Measurements from ENCODE around the gene PACSIN1. TPM values are rescaled to one million over a fixed set of nuclear protein-coding genes. Genes with fewer than 3 reads are reported as not detected.

The PACSIN1 gene
- polyA plus RNA-seq, 1 donor from 2014 or later, result 3.1 TPM

- Histone ChIP-seq H4K20me1 (ENCODE audit: insufficient read depth) (no peaks in the 10 kb centered on the region), H3F3A (ENCODE audit: insufficient read depth, low read length, poor library complexity, severe bottlenecking) (no peaks in the 10 kb centered on the region), H3K79me2 (replicated peaks; ENCODE audit: insufficient read depth, low read length) (no peaks in the 10 kb centered on the region), H3K4me3 (ENCODE audit: low read length) (peak overlapping the region; percentile 67), H2AFZ (ENCODE audit: low read depth, low read length) (no peak overlapping the region), H3K27ac (ENCODE audit: low read length) (peak overlapping the region; percentile 75), H3K27me3 (ENCODE audit: insufficient read depth, low read depth, low read length) (no peaks in the 10 kb centered on the region), H3K9me3 (ENCODE audit: low read length) (no peaks in the 10 kb centered on the region), H3K36me3 (ENCODE audit: insufficient read depth, low read length) (no peaks in the 10 kb centered on the region), H3K9me2 (ENCODE audit: insufficient read depth, low read length) (no peaks in the 10 kb centered on the region), H3K9ac (ENCODE audit: low read length) (peak overlapping the region; percentile 77), H3K4me2 (ENCODE audit: low read length) (peak overlapping the region; percentile 8)
- TF ChIP-seq REST (IDR thresholded peaks at IDR 0.05; ENCODE audit: borderline replicate concordance) (no peak), CTCF (IDR thresholded peaks at IDR 0.05; ENCODE audit: poor library complexity, severe bottlenecking) (no peak)
Observed at GRCh38 chr6:34514112-34514511, 48.2 kb downstream of the PACSIN1 start.

GRCh38 chr6:34514593-34515472 is 49.0 kb downstream of the PACSIN1 start:
- Histone ChIP-seq H2AFZ (ENCODE audit: low read depth, low read length) (peak overlapping the region; percentile 62), H3K9ac (ENCODE audit: low read length) (peak overlapping the region; percentile 77), H4K20me1 (ENCODE audit: insufficient read depth) (no peaks in the 10 kb centered on the region), H3F3A (ENCODE audit: insufficient read depth, low read length, poor library complexity, severe bottlenecking) (no peaks in the 10 kb centered on the region), H3K27ac (ENCODE audit: low read length) (peak overlapping the region; percentile 75), H3K27me3 (ENCODE audit: insufficient read depth, low read depth, low read length) (no peaks in the 10 kb centered on the region), H3K9me2 (ENCODE audit: insufficient read depth, low read length) (no peaks in the 10 kb centered on the region), H3K36me3 (ENCODE audit: insufficient read depth, low read length) (no peaks in the 10 kb centered on the region), H3K4me2 (ENCODE audit: low read length) (peak overlapping the region; percentile 77), H3K4me3 (ENCODE audit: low read length) (peak overlapping the region; percentile 67), H3K79me2 (replicated peaks; ENCODE audit: insufficient read depth, low read length) (no peaks in the 10 kb centered on the region), H3K9me3 (ENCODE audit: low read length) (no peaks in the 10 kb centered on the region)
- TF ChIP-seq REST (IDR thresholded peaks at IDR 0.05; ENCODE audit: borderline replicate concordance), result no peak
- peak; percentile 52 for TF ChIP-seq CTCF (IDR thresholded peaks at IDR 0.05; ENCODE audit: poor library complexity, severe bottlenecking)
- TF ChIP-seq POLR2AphosphoS5 (IDR thresholded peaks at IDR 0.05), result peak; percentile 79
- peak; percentile 63 for TF ChIP-seq RAD21 (conservative IDR thresholded peaks at IDR 0.05)
- no peak for TF ChIP-seq TAF1 (IDR thresholded peaks at IDR 0.05; ENCODE audit: low read depth)
- TF ChIP-seq SMC3 (conservative IDR thresholded peaks at IDR 0.05; ENCODE audit: poor library complexity), result peak; percentile 48
- peak; percentile 50 for TF ChIP-seq MXI1 (conservative IDR thresholded peaks at IDR 0.05; ENCODE audit: poor library complexity, severe bottlenecking)
- TF ChIP-seq EZH2 (IDR thresholded peaks at IDR 0.05; ENCODE audit: borderline replicate concordance, insufficient read depth, low read length, poor library complexity, severe bottlenecking), result no peak
- TF ChIP-seq EP300 (conservative IDR thresholded peaks at IDR 0.05; ENCODE audit: poor library complexity, severe bottlenecking), result peak; percentile 53
